Measurements from ENCODE around the gene SREBF1. TPM values are rescaled to one million over a fixed set of nuclear protein-coding genes. Genes with fewer than 3 reads are reported as not detected.

The SREBF1 gene
- total RNA-seq, 1 donor from 2014 or later, result 83.0 TPM

- H3K4me3 ChIP-seq (ENCODE audit: low read depth, low read length), result no peak overlapping the region
- peaks cover 9% of the 10 kb centered on the region for H3K36me3 ChIP-seq (ENCODE audit: control insufficient read depth, insufficient read depth, low read length)
- DNase-seq (ENCODE audit: low read depth), result no peak
- TF ChIP-seq, protein P1, sequence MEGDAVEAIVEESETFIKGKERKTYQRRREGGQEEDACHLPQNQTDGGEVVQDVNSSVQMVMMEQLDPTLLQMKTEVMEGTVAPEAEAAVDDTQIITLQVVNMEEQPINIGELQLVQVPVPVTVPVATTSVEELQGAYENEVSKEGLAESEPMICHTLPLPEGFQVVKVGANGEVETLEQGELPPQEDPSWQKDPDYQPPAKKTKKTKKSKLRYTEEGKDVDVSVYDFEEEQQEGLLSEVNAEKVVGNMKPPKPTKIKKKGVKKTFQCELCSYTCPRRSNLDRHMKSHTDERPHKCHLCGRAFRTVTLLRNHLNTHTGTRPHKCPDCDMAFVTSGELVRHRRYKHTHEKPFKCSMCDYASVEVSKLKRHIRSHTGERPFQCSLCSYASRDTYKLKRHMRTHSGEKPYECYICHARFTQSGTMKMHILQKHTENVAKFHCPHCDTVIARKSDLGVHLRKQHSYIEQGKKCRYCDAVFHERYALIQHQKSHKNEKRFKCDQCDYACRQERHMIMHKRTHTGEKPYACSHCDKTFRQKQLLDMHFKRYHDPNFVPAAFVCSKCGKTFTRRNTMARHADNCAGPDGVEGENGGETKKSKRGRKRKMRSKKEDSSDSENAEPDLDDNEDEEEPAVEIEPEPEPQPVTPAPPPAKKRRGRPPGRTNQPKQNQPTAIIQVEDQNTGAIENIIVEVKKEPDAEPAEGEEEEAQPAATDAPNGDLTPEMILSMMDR (IDR thresholded peaks at IDR 0.05; ENCODE audit: insufficient read depth, low read length, poor library complexity, severe bottlenecking), result no peak
- H3K27me3 ChIP-seq (ENCODE audit: control insufficient read depth, insufficient read depth, low read length), result no peaks in the 10 kb centered on the region
Observed at GRCh38 chr17:17816240-17816814, 20.5 kb downstream of the SREBF1 start.

- Histone ChIP-seq H3K27me3 (ENCODE audit: control insufficient read depth, insufficient read depth, low read length) (no peaks in the 10 kb centered on the region), H3K4me3 (ENCODE audit: low read depth, low read length) (no peak overlapping the region), H3K36me3 (ENCODE audit: control insufficient read depth, insufficient read depth, low read length) (peaks cover 9% of the 10 kb centered on the region)
- TF ChIP-seq, protein P1 (IDR thresholded peaks at IDR 0.05; ENCODE audit: insufficient read depth, low read length, poor library complexity, severe bottlenecking), result no peak
- no peak for DNase-seq (ENCODE audit: low read depth)
Observed at GRCh38 chr17:17815436-17816200, 21.2 kb downstream of the SREBF1 start.

- TF ChIP-seq, protein P1 (IDR thresholded peaks at IDR 0.05; ENCODE audit: insufficient read depth, low read length, poor library complexity, severe bottlenecking), result no peak
- Histone ChIP-seq H3K27me3 (ENCODE audit: control insufficient read depth, insufficient read depth, low read length) (no peaks in the 10 kb centered on the region), H3K36me3 (ENCODE audit: control insufficient read depth, insufficient read depth, low read length) (peaks cover 5% of the 10 kb centered on the region), H3K4me3 (ENCODE audit: low read depth, low read length) (no peak overlapping the region)
- no peak for DNase-seq (ENCODE audit: low read depth)
Observed at GRCh38 chr17:17815062-17815406, 21.8 kb downstream of the SREBF1 start.

GRCh38 chr17:17814162-17815061 lies 22.4 kb downstream of the SREBF1 start:
- Histone ChIP-seq H3K27me3 (ENCODE audit: control insufficient read depth, insufficient read depth, low read length) (no peaks in the 10 kb centered on the region), H3K4me3 (ENCODE audit: low read depth, low read length) (no peak overlapping the region), H3K36me3 (ENCODE audit: control insufficient read depth, insufficient read depth, low read length) (peaks cover 5% of the 10 kb centered on the region)
- TF ChIP-seq, protein P1 (IDR thresholded peaks at IDR 0.05; ENCODE audit: insufficient read depth, low read length, poor library complexity, severe bottlenecking), result no peak
- no peak for DNase-seq (ENCODE audit: low read depth)

- no peak for DNase-seq (ENCODE audit: low read depth)
- no peak overlapping the region for H3K4me3 ChIP-seq (ENCODE audit: low read depth, low read length)
- peaks cover 5% of the 10 kb centered on the region for H3K36me3 ChIP-seq (ENCODE audit: control insufficient read depth, insufficient read depth, low read length)
- no peaks in the 10 kb centered on the region for H3K27me3 ChIP-seq (ENCODE audit: control insufficient read depth, insufficient read depth, low read length)
- TF ChIP-seq, protein P1 (IDR thresholded peaks at IDR 0.05; ENCODE audit: insufficient read depth, low read length, poor library complexity, severe bottlenecking), result no peak
Observed at GRCh38 chr17:17813725-17814095, 23.1 kb downstream of the SREBF1 start.
